Gastrocnemius medialis (tissue), 4 donors: Measurements from ENCODE around the gene CMKLR1.

ENCODE experiments used
- CTCF ChIP-seq, 5 experiments: fragments of 450-650 bp in 3 of 5; fragments of 200-600 bp in 2 of 5; sonication (generic) in 2 of 5; IDR thresholded peaks in 4 of 5; conservative IDR thresholded peaks in 1 of 5; 1 replicate in 4 of 5; 2 replicates in 1 of 5; pipeline ENCODE4 v1.5.1; 2016 to 2019; ENCODE audit warnings: antibody characterized with exemption in 5 of 5, mild to moderate bottlenecking in 3 of 5, moderate library complexity in 3 of 5
- POLR2A ChIP-seq, 2 donors: fragments of 450-650 bp; IDR thresholded peaks; one replicate each; pipeline ENCODE4 v1.6.1; 2017; ENCODE audit warnings: antibody characterized with exemption in 2 of 2, mild to moderate bottlenecking in 2 of 2, moderate library complexity in 2 of 2

GRCh38 chr12:108269224-108269623 is 69.9 kb downstream of the CMKLR1 start:
- TF ChIP-seq CTCF (IDR thresholded peaks at IDR 0.05 in 4 of 5, conservative IDR thresholded peaks at IDR 0.05 in 1 of 5) (no peak), POLR2A (IDR thresholded peaks at IDR 0.05) (no peak)
